ENCODE data around the gene SLC9A9. TPM values are rescaled to one million over a fixed set of nuclear protein-coding genes. Genes with fewer than 3 reads are reported as not detected.

The SLC9A9 gene
- total RNA-seq (2021; fragmentation: NEBNext Ultra II Directional; extraction: Animal tissue kit (Norgen Biotek cat#: 25700)) (1.1 and 1.5 TPM in 2 replicates), polyA plus RNA-seq (2011; rRNA removed) (0.36 and 0.48 TPM in 2 replicates), polyA minus RNA-seq (2011; rRNA and poly(A)+ RNA removed) (2.8 and 3.6 TPM in 2 replicates)
- polyA plus RNA-seq (2011; cell fraction: cytosol; rRNA removed), result 0.50 TPM
- polyA plus RNA-seq (2011; cell fraction: nucleus; rRNA removed), result 1.4 TPM
- 0.43 to 1.1 TPM (median 0.51 TPM) in 4 replicates for polyA plus RNA-seq (2012, experiment 1 of 2)
- 0.05 TPM for polyA plus RNA-seq (2012, experiment 2 of 2)
- polyA plus RNA-seq (2013, experiment 1 of 2), result 1.7 TPM
- 1.5 TPM for polyA plus RNA-seq (2013, experiment 2 of 2)
- polyA minus RNA-seq (2011; cell fraction: cytosol; rRNA and poly(A)+ RNA removed), result 0.51 TPM
- polyA minus RNA-seq (2011; cell fraction: nucleus; rRNA and poly(A)+ RNA removed), result 5.3 TPM
- long read RNA-seq, experiment 1, partial matches to known transcripts, result 0 of 1 reads
- long read RNA-seq, experiment 1, other reads (novel, unspliced or antisense), result 1 of 1 reads
- long read RNA-seq, experiment 2, partial matches to known transcripts, result 1 of 1 reads
- long read RNA-seq, experiment 2, other reads (novel, unspliced or antisense), result 0 of 1 reads

DNA sequence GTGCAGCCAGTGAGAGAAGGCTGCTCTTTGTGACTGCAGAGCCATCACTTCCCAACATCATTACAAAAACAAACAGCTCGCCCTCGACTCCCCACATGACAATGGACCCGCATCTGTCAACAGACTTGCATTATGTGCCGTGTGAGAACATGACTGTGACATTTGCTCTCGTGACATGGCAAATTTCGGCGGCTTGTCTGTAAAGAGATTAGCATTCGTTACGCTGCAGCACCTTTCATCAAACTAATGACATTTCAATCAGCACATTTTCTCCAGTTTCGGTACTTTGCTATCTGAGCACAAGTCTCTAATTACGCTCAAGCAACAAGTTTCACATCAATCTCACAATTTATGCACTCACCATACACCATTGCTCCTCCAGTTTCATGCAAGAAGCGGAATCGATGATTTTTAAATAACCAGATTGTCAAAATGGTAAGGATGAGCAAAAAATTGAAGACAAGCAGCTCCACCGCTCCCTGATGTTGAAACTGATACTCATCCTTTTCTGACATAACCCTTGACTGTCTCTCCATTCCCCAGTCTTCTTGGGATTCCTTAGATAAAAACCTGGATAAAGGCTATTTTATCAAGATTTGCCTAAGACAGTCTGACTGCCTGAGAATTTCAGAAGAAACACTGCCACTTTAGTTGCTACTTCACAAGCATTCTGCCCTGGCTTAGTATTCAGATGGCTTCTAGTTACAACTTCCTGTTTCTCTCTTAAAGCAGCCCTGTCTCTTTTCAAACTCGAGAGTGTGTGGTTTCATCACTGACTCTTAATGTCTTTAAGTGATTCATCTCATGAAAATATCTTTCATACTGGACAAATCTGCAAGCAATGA lies at the start of gene SLC9A9:
Gene SLC9A9 (minus strand): TSS at position 682 of the 845 bp plus-strand sequence. CDS start 146 bp downstream, at position 536.
- peak within 1 kb of the TSS in 3 of 4 experiments; percentile 9 to 25 (median 11); a peak in 5 of 8 replicates for H3K4me3 ChIP-seq (ENCODE audit: extremely low read depth in 1 of 4, insufficient read depth in 2 of 4, low read depth in 3 of 4, low read length in 4 of 4)
- H2AK5ac ChIP-seq (ENCODE audit: low read depth, low read length), result no peak within 1 kb of the TSS
- peak within 1 kb of the TSS; percentile 64; the same call in 1 of the 2 replicates for H2BK12ac ChIP-seq (ENCODE audit: low read depth, low read length)
- no peak within 1 kb of the TSS for H3K23ac ChIP-seq (ENCODE audit: insufficient read length)
- TF ChIP-seq TCF12 (IDR thresholded peaks at IDR 0.05; ENCODE audit: low read depth, low read length) (no peak), BACH1 (IDR thresholded peaks at IDR 0.05; ENCODE audit: low read length) (peak; percentile 93), MAFK (IDR thresholded peaks at IDR 0.05; ENCODE audit: low read depth, low read length) (peak; percentile 36; the same call in 1 of the 2 replicates), SIN3A (conservative IDR thresholded peaks at IDR 0.05 in 1 of 2, IDR thresholded peaks at IDR 0.05 in 1 of 2; ENCODE audit: low read depth in 1 of 2, low read length in 2 of 2) (peak in 1 of 2 experiments; percentile 47; a peak in 1 of 4 replicates)
- POLR2A ChIA-PET (ENCODE audit: partially characterized antibody), result no interaction called here
- peak within 1 kb of the TSS; percentile 63 for H2AFZ ChIP-seq (ENCODE audit: low read length)
- CTCF ChIA-PET (ENCODE audit: partially characterized antibody), result interaction anchor here (0.6 to 1.2 kb wide), 3 partner anchors 38 to 464 kb away, joined by 3 read pairs; no protein-coding TSS in a partner anchor
- H2BK20ac ChIP-seq (ENCODE audit: low read length), result peak within 1 kb of the TSS; percentile 52; the same call in 1 of the 2 replicates
- peak within 1 kb of the TSS; percentile 91 for H2BK120ac ChIP-seq (replicated peaks; ENCODE audit: low read depth, low read length)
- peak within 1 kb of the TSS; percentile 55 for H4K91ac ChIP-seq (replicated peaks; ENCODE audit: insufficient read length, low read length)
- H3K56ac ChIP-seq (replicated peaks; ENCODE audit: insufficient read length, low read depth, low read length), result no peak within 1 kb of the TSS
- DNase-seq (ENCODE audit: low read depth in 1 of 2, low spot score in 2 of 2), result no peak
- no peak for FAIRE-seq
- no peak within 1 kb of the TSS for H2BK15ac ChIP-seq (ENCODE audit: low read length)
- no peak within 1 kb of the TSS for H3K4ac ChIP-seq (replicated peaks; ENCODE audit: insufficient read length, low read depth, low read length)
- H4K20me1 ChIP-seq (replicated peaks in 1 of 2; ENCODE audit: control insufficient read depth in 1 of 2, insufficient read depth in 2 of 2, low read length in 2 of 2), result no peaks in the 10 kb centered on the region
- no peaks in the 10 kb centered on the region for H3K23me2 ChIP-seq (ENCODE audit: low read depth, low read length)
- H3K14ac ChIP-seq (ENCODE audit: insufficient read length), result no peak within 1 kb of the TSS
- H3K79me1 ChIP-seq (ENCODE audit: low read depth, low read length), result no peaks in the 10 kb centered on the region
- no peaks in the 10 kb centered on the region for H3K79me2 ChIP-seq (ENCODE audit: control insufficient read depth in 1 of 2, insufficient read depth in 2 of 2, low read length in 2 of 2)
- H2BK5ac ChIP-seq (ENCODE audit: low read depth, low read length), result no peak within 1 kb of the TSS; the same call in 1 of the 2 replicates
- no peaks in the 10 kb centered on the region for H3K36me3 ChIP-seq (ENCODE audit: control insufficient read depth in 2 of 4, insufficient read depth in 4 of 4, low read length in 3 of 4)
- no peaks in the 10 kb centered on the region for H3K9me3 ChIP-seq (ENCODE audit: insufficient read depth in 2 of 2, low read depth in 1 of 2, low read length in 1 of 2)
- peaks cover 0 to 10% (median 7%) of the 10 kb centered on the region in 4 experiments; a peak in 3 of 7 replicates for H3K4me1 ChIP-seq (replicated peaks in 1 of 4; ENCODE audit: control insufficient read depth in 3 of 4, insufficient read depth in 4 of 4, low read length in 3 of 4)
- 0 out of 2 replicates have a peak within 1 kb of the TSS, but pooled peaks have one; percentile 62 for H3K18ac ChIP-seq (ENCODE audit: extremely low read depth, low read length)
- WGBS, 2 experiments (ENCODE audit: extremely low coverage in 1 of 2, insufficient coverage in 1 of 2, insufficient read length in 1 of 2, insufficient replicate concordance in 2 of 2, low coverage in 1 of 2, low lambda C conversion rate in 2 of 2, missing lambda C conversion rate in 1 of 2), result 53% methylated on average over 15 of the region's 15 CpGs; no CpG with 5 or more reads in 1 of the 2 experiments
- H4K8ac ChIP-seq (ENCODE audit: extremely low read depth, insufficient read depth, low read length), result no peak within 1 kb of the TSS; the same call in 1 of the 2 replicates
- H4K5ac ChIP-seq (ENCODE audit: insufficient read length, low read depth, low read length), result no peak within 1 kb of the TSS
- H3K27me3 ChIP-seq (replicated peaks in 1 of 4; ENCODE audit: control insufficient read depth in 3 of 4, extremely low read depth in 1 of 4, insufficient read depth in 3 of 4, low read length in 3 of 4), result no peaks in the 10 kb centered on the region
- H3K27ac ChIP-seq (ENCODE audit: low read depth, low read length), result no peak within 1 kb of the TSS
- peak within 1 kb of the TSS in 1 of 4 experiments; percentile 34; a peak in 1 of 7 replicates for H3K9ac ChIP-seq (replicated peaks in 1 of 4; ENCODE audit: extremely low read depth in 1 of 4, low read depth in 3 of 4, low read length in 3 of 4)
- peak within 1 kb of the TSS; percentile 53 to 62 for H3K4me2 ChIP-seq (ENCODE audit: insufficient read depth in 1 of 2, low read depth in 2 of 2, low read length in 2 of 2)
